Posterior vena cava (tissue), 2 donors: Measurements from ENCODE around the gene HIVEP3. TPM values are rescaled to one million over a fixed set of nuclear protein-coding genes. Genes with fewer than 3 reads are reported as not detected.

Experiments used
- DNase-seq: peaks from one replicate; pipeline ENCODE4 v3.0.0-alpha.2; 2020; ENCODE audit warnings: low spot score
- intact Hi-C, 2 donors: fragments of 100-400 bp; cut with DNase I; formaldehyde crosslinking; loops; one replicate each; pipeline versions ENCODE4 v1.14.1 to v1.14.2; 2022 to 2023
- total RNA-seq, 2 donors: library from RNA; stranded (reverse); fragmentation: NEBNext Ultra II Directional; extraction: Animal tissue kit (Norgen Biotek cat#: 25700); gene quantifications; one replicate each; pipeline ENCODE4 v1.2.1, GENCODE V29; 2021
- donor health status: DM: yes; HTN: yes; CAD: no.
- donor health status: DM: yes; HTN: yes; CAD: no.

Gene HIVEP3
- total RNA-seq, 2 donors from 2014 or later: 4.1 to 5.5 TPM

- DNase-seq: no peak
- intact Hi-C loops: no loop called here
Measured at GRCh38 chr1:41880261-41880660, 38.5 kb downstream of the HIVEP3 start.

GRCh38 chr1:41879617-41880016 is 39.1 kb downstream of the HIVEP3 start:
- intact Hi-C loops: no loop called here
- no peak for DNase-seq

GRCh38 chr1:41878911-41879310 is 39.8 kb downstream of the HIVEP3 start:
- intact Hi-C loops: no loop called here
- no peak for DNase-seq

GRCh38 chr1:41878495-41878894 is 40.2 kb downstream of the HIVEP3 start:
- intact Hi-C loops: no loop called here
- no peak for DNase-seq

GRCh38 chr1:41876576-41877445 is 41.9 kb downstream of the HIVEP3 start:
- intact Hi-C loops: no loop called here
- DNase-seq: no peak

GRCh38 chr1:41875487-41875886 is 43.2 kb downstream of the HIVEP3 start:
- intact Hi-C loops: no loop called here
- DNase-seq: no peak

- intact Hi-C loops: no loop called here
- DNase-seq: no peak
Measured at GRCh38 chr1:41874903-41875411, 43.8 kb downstream of the HIVEP3 start.

- DNase-seq: no peak
- intact Hi-C loops: no loop called here
Measured at GRCh38 chr1:41874151-41874719, 44.5 kb downstream of the HIVEP3 start.

GRCh38 chr1:41872074-41872473 is 46.6 kb downstream of the HIVEP3 start:
- intact Hi-C loops: no loop called here

GRCh38 chr1:41870076-41870562 is 48.6 kb downstream of the HIVEP3 start:
- intact Hi-C loops: no loop called here
- DNase-seq: no peak

More at GRCh38 chr1:41872074-41872473, 46.6 kb downstream of the HIVEP3 start:
- DNase-seq: no peak

GRCh38 chr1:41868241-41868998 is 50.3 kb downstream of the HIVEP3 start:
- intact Hi-C loops: no loop called here
- no peak for DNase-seq

- DNase-seq: no peak
- intact Hi-C loops: no loop called here
Measured at GRCh38 chr1:41866285-41866684, 52.4 kb downstream of the HIVEP3 start.

GRCh38 chr1:41864471-41865040 is 54.2 kb downstream of the HIVEP3 start:
- DNase-seq: no peak
- intact Hi-C loops: no loop called here

- intact Hi-C loops: no loop called here
- no peak for DNase-seq
Measured at GRCh38 chr1:41863718-41864117, 55.0 kb downstream of the HIVEP3 start.

GRCh38 chr1:41862384-41863221 is 56.1 kb downstream of the HIVEP3 start:
- no peak for DNase-seq
- intact Hi-C loops: no loop called here

GRCh38 chr1:41861535-41862383 is 57.0 kb downstream of the HIVEP3 start:
- intact Hi-C loops: no loop called here
- DNase-seq: no peak

GRCh38 chr1:41860771-41861170 is 58.0 kb downstream of the HIVEP3 start:
- no peak for DNase-seq
- intact Hi-C loops: no loop called here

GRCh38 chr1:41860214-41860613 is 58.5 kb downstream of the HIVEP3 start:
- intact Hi-C loops: no loop called here
- DNase-seq: no peak
